H1 (cell line): ENCODE results near the gene ARHGEF39. TPM values are rescaled to one million over a fixed set of nuclear protein-coding genes. Genes with fewer than 3 reads are reported as not detected.

Experiments
- ATF2 ChIP-seq: IDR thresholded peaks from 2 replicates; pipeline ENCODE4 v1.6.1; 2012; ENCODE audit warnings: low read length, inconsistent platforms
- BRCA1 ChIP-seq: IDR thresholded peaks from 2 replicates; pipeline ENCODE4 v1.6.1; 2012; ENCODE audit warnings: low read depth, low read length, improper control_type of control experiment
- CBX5 ChIP-seq: fragments of 300-800, 300-1000 bp; sonication (generic); IDR thresholded peaks from 2 replicates; pipeline ENCODE4 v1.7.1; 2016; ENCODE audit warnings: antibody characterized with exemption, low read length, low read depth
- CEBPB ChIP-seq: IDR thresholded peaks from 2 replicates; pipeline ENCODE4 v1.6.1; 2012; ENCODE audit warnings: low read depth, low read length
- CHD2 ChIP-seq: IDR thresholded peaks from 2 replicates; pipeline ENCODE4 v1.6.1; 2012; ENCODE audit warnings: low read length, improper control_type of control experiment
- E2F6 ChIP-seq: IDR thresholded peaks from 2 replicates; pipeline ENCODE4 v1.6.1; 2012; ENCODE audit warnings: inconsistent platforms
- EP300 ChIP-seq, 2 experiments: IDR thresholded peaks; 1 replicate in 1 of 2; 2 replicates in 1 of 2; pipeline ENCODE4 v1.6.1; 2011 to 2012; ENCODE audit warnings: low read depth in 2 of 2, low read length in 2 of 2, mild to moderate bottlenecking in 2 of 2, borderline replicate concordance in 1 of 2, inconsistent platforms in 1 of 2, moderate library complexity in 1 of 2
- GTF2F1 ChIP-seq: IDR thresholded peaks from 2 replicates; pipeline ENCODE4 v1.6.1; 2012; ENCODE audit warnings: low read depth, low read length, improper control_type of control experiment, borderline replicate concordance
- JUN ChIP-seq: IDR thresholded peaks from 2 replicates; pipeline ENCODE4 v1.6.1; 2011; ENCODE audit warnings: low read depth, mild to moderate bottlenecking, improper control_type of control experiment, low read length
- MAX ChIP-seq: IDR thresholded peaks from 2 replicates; pipeline ENCODE4 v1.6.1; 2012; ENCODE audit warnings: inconsistent platforms
- POU5F1 ChIP-seq: IDR thresholded peaks from 2 replicates; pipeline ENCODE4 v1.6.1; 2011; ENCODE audit warnings: low read depth, mild to moderate bottlenecking, low read length, moderate library complexity
- RAD21 ChIP-seq, 2 experiments: IDR thresholded peaks in 1 of 2; conservative IDR thresholded peaks in 1 of 2; 2 replicates each; pipeline ENCODE4 v1.6.1; 2011; ENCODE audit warnings: low read depth in 2 of 2, low read length in 2 of 2, improper control_type of control experiment in 1 of 2, inconsistent platforms in 1 of 2, mild to moderate bottlenecking in 1 of 2, moderate library complexity in 1 of 2
- RBBP5 ChIP-seq: IDR thresholded peaks from 2 replicates; pipeline ENCODE4 v1.7.1; 2012; ENCODE audit warnings: low read depth, mild to moderate bottlenecking, inconsistent platforms, low read length, moderate library complexity, borderline replicate concordance
- RNF2 ChIP-seq: fragments of 200-900, 300-1000 bp; sonication (generic); IDR thresholded peaks from 2 replicates; pipeline ENCODE4 v1.7.1; 2016; ENCODE audit warnings: borderline replicate concordance, low read depth, mild to moderate bottlenecking, antibody characterized with exemption, low read length; ENCODE audit not compliant: poor library complexity, severe bottlenecking; ENCODE audit errors: missing control alignments
- SIX5 ChIP-seq: IDR thresholded peaks from 2 replicates; pipeline ENCODE4 v1.6.1; 2011; ENCODE audit warnings: mild to moderate bottlenecking, low read depth, low read length
- SP4 ChIP-seq: IDR thresholded peaks from 2 replicates; pipeline ENCODE4 v1.6.1; 2012; ENCODE audit warnings: low read length, inconsistent platforms
- TAF1 ChIP-seq: IDR thresholded peaks from 2 replicates; pipeline ENCODE4 v1.6.1; 2011; ENCODE audit warnings: mild to moderate bottlenecking, low read depth, low read length
- TAF7 ChIP-seq: optimal IDR thresholded peaks from 2 replicates; pipeline ENCODE3; 2011; ENCODE audit warnings: low read depth, mild to moderate bottlenecking, inconsistent platforms, low read length, moderate library complexity, borderline replicate concordance
- TBP ChIP-seq: IDR thresholded peaks from 2 replicates; pipeline ENCODE4 v1.6.1; 2011; ENCODE audit warnings: low read depth, low read length, improper control_type of control experiment
- YY1 ChIP-seq: IDR thresholded peaks from 2 replicates; pipeline ENCODE4 v1.6.1; 2011; ENCODE audit warnings: low read depth, mild to moderate bottlenecking, low read length
- polyA plus RNA-seq, 7 experiments: library from polyadenylated mRNA; depleted of rRNA in 3 of 7; stranded (reverse) in 5 of 7; unstranded in 2 of 7; fragments of >200 nt in 5 of 7; fragments of 200-250 nt in 2 of 7; gene quantifications; 1 replicate in 5 of 7; 2 replicates in 1 of 7; 4 replicates in 1 of 7; pipeline versions ENCODE4 v1.2.1 to v1.2.3, GENCODE V29; 2011 to 2013; ENCODE audit warnings: missing spikeins in 2 of 7, mixed read lengths in 2 of 7
- total RNA-seq: library from RNA; stranded (reverse); fragmentation: NEBNext Ultra II Directional; extraction: Animal tissue kit (Norgen Biotek cat#: 25700); gene quantifications from 2 replicates; pipeline ENCODE4 v1.2.1, GENCODE V29; 2021

ARHGEF39 gene
- total and polyA plus RNA-seq, 2 of the 8 experiments (the other 6 are each of a cell fraction or from before 2014, with no cell fraction given): 18.6 to 18.7 TPM

GRCh38 chr9:35664531-35665470 lies at the start of gene ARHGEF39 (continued):
- TF ChIP-seq RAD21 (IDR thresholded peaks at IDR 0.05 in 1 of 2, conservative IDR thresholded peaks at IDR 0.05 in 1 of 2; ENCODE audit: low read depth in 2 of 2, low read length in 2 of 2) (peak; percentile 41 to 44), SIX5 (no peak), ATF2 (no peak), TBP (peak; percentile 66; the same call in 1 of the 2 replicates), TAF1 (peak; percentile 52; the same call in 1 of the 2 replicates), TAF7 (peak; percentile 27), RBBP5 (peak; percentile 61; the same call in 1 of the 2 replicates), JUN (no peak), RNF2 (no peak), MAX (peak; percentile 72), E2F6 (no peak; the same call in 1 of the 2 replicates), BRCA1 (no peak), EP300 (IDR thresholded peaks at IDR 0.05; ENCODE audit: borderline replicate concordance in 1 of 2, low read depth in 2 of 2, low read length in 2 of 2) (no peak), YY1 (0 out of 2 replicates have a peak, but pooled peaks have one; percentile 27), POU5F1 (no peak), GTF2F1 (no peak), CBX5 (no peak), CHD2 (no peak), SP4 (peak; percentile 71; the same call in 1 of the 2 replicates), CEBPB (no peak)
